ENCODE measurements around the gene SIRT4. TPM values are rescaled to one million over a fixed set of nuclear protein-coding genes. Genes with fewer than 3 reads are reported as not detected.
"Not testable (repeated sequence)": the region's sequence is repeated elsewhere in the genome, so short reads cannot be mapped to it uniquely, and the experiment has no call there.

SIRT4 gene
- 1 to 10 TPM; 1.6 to 6.0 (median 4.0) TPM for total RNA-seq
- polyA plus RNA-seq, result 1 to 10 TPM; 3.1 TPM
- total RNA-seq, result 1.6 reads per million, percentile 5 among the genes with 10 or more reads in this experiment

DNA sequence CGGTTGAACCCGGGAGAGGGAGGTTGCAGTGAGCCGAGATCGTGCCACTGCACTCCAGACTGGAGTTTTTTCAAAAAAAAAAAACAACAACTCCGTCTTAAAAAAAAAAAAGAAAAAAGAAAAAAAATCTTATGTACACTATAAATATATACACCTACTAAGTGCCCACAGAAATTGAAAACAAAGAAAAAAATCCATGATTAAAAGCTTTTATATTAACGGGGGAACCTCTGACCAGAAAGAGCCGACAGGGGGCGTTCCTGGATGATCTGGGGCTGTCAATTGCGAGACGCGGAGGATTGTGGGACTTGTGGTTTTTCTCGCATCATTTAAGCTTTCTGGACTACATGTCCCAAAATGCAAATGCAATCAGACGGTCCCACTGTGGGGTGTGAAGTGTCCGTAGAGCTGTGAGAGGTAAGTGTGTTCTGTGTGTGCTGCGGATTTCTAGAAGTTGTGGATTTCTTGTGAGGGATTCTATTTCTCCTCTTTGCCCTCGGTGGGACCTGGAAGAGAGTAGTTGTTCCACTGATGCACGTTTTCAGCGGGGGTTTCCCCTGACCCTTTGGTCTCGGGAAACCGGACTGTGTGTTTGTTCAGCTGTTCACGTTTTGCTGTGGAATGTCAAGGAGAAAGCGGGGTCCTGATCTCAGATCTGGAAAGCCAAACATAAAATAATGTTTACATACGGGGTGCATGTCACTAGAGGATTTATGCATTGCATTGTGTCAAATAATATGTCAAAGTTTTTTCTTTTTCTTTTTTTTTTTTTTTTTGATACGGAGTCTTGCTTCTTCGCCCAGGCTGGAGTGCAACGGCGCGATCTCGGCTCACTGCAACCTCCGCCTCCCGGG is at the start of gene SIRT4:
Gene SIRT4, plus strand, starts transcription at position 360 of the 854 bp plus-strand sequence. CDS start 1,241 bp downstream, outside the sequence.
- ChIA-PET CTCF (interaction anchor here (0.6 to 1.8 kb wide), 12 partner anchors 10 to 407 kb away, joined by 3 to 14 read pairs (median 3); partner anchors contain the start of genes PLA2G1B, RNU4-1, RNU4-2 and RPLP0), POLR2A (interaction anchor here (0.7 to 4.8 kb wide), 11 partner anchors 10 to 829 kb away, joined by 3 to 118 read pairs (median 4); partner anchors contain the start of genes RNU4-1, RNU4-2 and RPLP0)
- peaks cover 0 to 4% of the 10 kb centered on the region in 2 donors for H3K4me1 ChIP-seq (ENCODE audit: control insufficient read depth in 2 of 2, insufficient read depth in 2 of 2, low read length in 2 of 2)
- peak; percentile 65 to 90 (median 87) for DNase-seq
- Mint-ChIP-seq H3K27me3 (no peaks in the 10 kb centered on the region), H3K9me3 (no peaks in the 10 kb centered on the region), H3K4me1 (peaks cover 0 to 16% (median 10%) of the 10 kb centered on the region in 7 donors), H3K36me3 (no peaks in the 10 kb centered on the region), H3K27ac (peak within 1 kb of the TSS; percentile 69 to 96 (median 87)), H3K4me3 (peak within 1 kb of the TSS; percentile 87 to 100 (median 96))
- peak within 1 kb of the TSS; percentile 72 for H3K27ac ChIP-seq (ENCODE audit: low read depth, low read length)
- no peaks in the 10 kb centered on the region for H3K9me3 ChIP-seq (ENCODE audit: control insufficient read depth in 2 of 3, low read length in 3 of 3)
- intact Hi-C loops (cut with micrococcal nuclease), result loop anchor here (1.0 to 2.0 kb wide), 6 partner anchors 9 to 167 kb away; partner anchors contain the start of genes RNU4-1 (in 2 of the 2), PXN (in 1 of the 2), RPLP0 (in 1 of the 2) and SRSF9 (in 1 of the 2)
- H3K36me3 ChIP-seq (ENCODE audit: control insufficient read depth in 2 of 3, insufficient read depth in 3 of 3, low read length in 3 of 3), result no peaks in the 10 kb centered on the region
- H3K4me3 ChIP-seq (ENCODE audit: low read length), result peak within 1 kb of the TSS; percentile 98
- ATAC-seq, result peak; percentile 100
- no peaks in the 10 kb centered on the region for H3K27me3 ChIP-seq (ENCODE audit: control insufficient read depth in 2 of 2, insufficient read depth in 2 of 2, low read length in 2 of 2)

- peak; percentile 59 for ATAC-seq
- peak in 7 of 9 donors; percentile 66 to 85 (median 77) for DNase-seq
- Mint-ChIP-seq H3K36me3 (peaks cover 6 to 54% (median 12%) of the 10 kb centered on the region in 5 donors), H3K4me3 (peak overlapping the region; percentile 72 to 93 (median 80)), H3K27ac (peak overlapping the region; percentile 85 to 99 (median 95)), H3K4me1 (peaks cover 75 to 96% (median 88%) of the 10 kb centered on the region in 7 donors)
- CTCF ChIA-PET, result interaction anchor here (1.5 to 10.8 kb wide), 4 partner anchors 11 to 52 kb away, joined by 5 to 124 read pairs (median 56); partner anchors contain the start of genes PXN and RPLP0
- not testable (repeated sequence) for H3K27me3 ChIP-seq (ENCODE audit: control insufficient read depth in 2 of 2, insufficient read depth in 2 of 2, low read length in 2 of 2); H3K27me3 Mint-ChIP-seq; H3K36me3 ChIP-seq (ENCODE audit: control insufficient read depth in 2 of 3, insufficient read depth in 3 of 3, low read length in 3 of 3); H3K9me3 ChIP-seq (ENCODE audit: control insufficient read depth in 2 of 3, low read length in 3 of 3); H3K9me3 Mint-ChIP-seq
- Histone ChIP-seq H3K27ac (ENCODE audit: low read depth, low read length) (peak overlapping the region; percentile 82), H3K4me3 (ENCODE audit: low read length) (peak overlapping the region; percentile 59), H3K4me1 (ENCODE audit: control insufficient read depth in 2 of 2, insufficient read depth in 2 of 2, low read length in 2 of 2) (peaks cover 79 to 80% of the 10 kb centered on the region in 2 donors)
- POLR2A ChIA-PET, result interaction anchor here (0.6 to 15.4 kb wide), 9 partner anchors 9 to 252 kb away, joined by 6 to 235 read pairs (median 24); partner anchors contain the start of genes PXN, RNU4-1, RNU4-2 and RPLP0
- intact Hi-C loops (cut with micrococcal nuclease), result loop anchor here in 1 of 2 donors (5.0 kb wide), 1 partner anchor 266 kb away; the partner anchor contains the start of gene BICDL1
Measured at GRCh38 chr12:120253313-120253712, 48.8 kb upstream of the SIRT4 start.

- peaks cover 74 to 95% (median 85%) of the 10 kb centered on the region in 7 donors for H3K4me1 Mint-ChIP-seq
- POLR2A ChIA-PET, result interaction anchor here (1.2 to 15.4 kb wide), 7 partner anchors 8 to 54 kb away, joined by 3 to 235 read pairs (median 62); partner anchors contain the start of genes PXN, RNU4-1, RNU4-2 and RPLP0
- peaks cover 6 to 49% (median 12%) of the 10 kb centered on the region in 5 donors for H3K36me3 Mint-ChIP-seq
Measured at GRCh38 chr12:120254809-120255208, 47.3 kb upstream of the SIRT4 start.

GRCh38 chr12:120257041-120257821 is 44.9 kb upstream of the SIRT4 start:
- Mint-ChIP-seq H3K27ac (peak overlapping the region; percentile 72 to 97 (median 89)), H3K36me3 (peaks cover 6 to 41% (median 12%) of the 10 kb centered on the region in 5 donors), H3K27me3 (no peaks in the 10 kb centered on the region), H3K4me3 (peak overlapping the region; percentile 23 to 66 (median 46)), H3K9me3 (no peaks in the 10 kb centered on the region), H3K4me1 (peaks cover 77 to 98% (median 93%) of the 10 kb centered on the region in 7 donors)
- ATAC-seq (no peak), DNase-seq (peak in 1 of 9 donors; percentile 41)
- peaks cover 0 to 12% (median 0%) of the 10 kb centered on the region in 3 experiments for H3K36me3 ChIP-seq (ENCODE audit: control insufficient read depth in 2 of 3, insufficient read depth in 3 of 3, low read length in 3 of 3)
- POLR2A ChIA-PET, result interaction anchor here (0.6 to 15.4 kb wide), 10 partner anchors 8 to 58 kb away, joined by 3 to 205 read pairs (median 4); partner anchors contain the start of genes PXN, RNU4-1, RNU4-2 and RPLP0
- CTCF ChIA-PET, result interaction anchor here (0.9 to 11.2 kb wide), 5 partner anchors 8 to 28 kb away, joined by 4 to 286 read pairs (median 5); partner anchors contain the start of gene PXN
- peaks cover 79% of the 10 kb centered on the region in 2 donors for H3K4me1 ChIP-seq (ENCODE audit: control insufficient read depth in 2 of 2, insufficient read depth in 2 of 2, low read length in 2 of 2)
- H3K9me3 ChIP-seq (ENCODE audit: control insufficient read depth in 2 of 3, low read length in 3 of 3), result no peaks in the 10 kb centered on the region
- peak overlapping the region; percentile 56 for H3K27ac ChIP-seq (ENCODE audit: low read depth, low read length)
- intact Hi-C loops (cut with micrococcal nuclease), result no loop called here
- no peaks in the 10 kb centered on the region for H3K27me3 ChIP-seq (ENCODE audit: control insufficient read depth in 2 of 2, insufficient read depth in 2 of 2, low read length in 2 of 2)
- no peak overlapping the region for H3K4me3 ChIP-seq (ENCODE audit: low read length)

More at GRCh38 chr12:120254809-120255208, 47.3 kb upstream of the SIRT4 start:
- Histone ChIP-seq H3K27me3 (ENCODE audit: control insufficient read depth in 2 of 2, insufficient read depth in 2 of 2, low read length in 2 of 2) (no peaks in the 10 kb centered on the region), H3K36me3 (ENCODE audit: control insufficient read depth in 2 of 3, insufficient read depth in 3 of 3, low read length in 3 of 3) (peaks cover 0 to 9% (median 0%) of the 10 kb centered on the region in 3 experiments), H3K9me3 (ENCODE audit: control insufficient read depth in 2 of 3, low read length in 3 of 3) (no peaks in the 10 kb centered on the region), H3K4me1 (ENCODE audit: control insufficient read depth in 2 of 2, insufficient read depth in 2 of 2, low read length in 2 of 2) (peaks cover 77 to 78% of the 10 kb centered on the region in 2 donors), H3K4me3 (ENCODE audit: low read length) (no peak overlapping the region), H3K27ac (ENCODE audit: low read depth, low read length) (peak overlapping the region; percentile 82)
- H3K4me3 Mint-ChIP-seq, result peak overlapping the region; percentile 44 to 93 (median 70)
- H3K9me3 Mint-ChIP-seq, result peaks cover 0 to 3% (median 0%) of the 10 kb centered on the region in 11 donors
- intact Hi-C loops (cut with micrococcal nuclease), result loop anchor here in 1 of 2 donors (5.0 kb wide), 1 partner anchor 268 kb away; the partner anchor contains the start of gene BICDL1
- no peaks in the 10 kb centered on the region for H3K27me3 Mint-ChIP-seq
- peak in 1 of 9 donors; percentile 25 for DNase-seq
- CTCF ChIA-PET, result interaction anchor here (4.2 to 10.8 kb wide), 3 partner anchors 10 to 25 kb away, joined by 48 to 124 read pairs (median 65); partner anchors contain the start of gene PXN
- no peak for ATAC-seq
- peak overlapping the region; percentile 85 to 99 (median 95) for H3K27ac Mint-ChIP-seq

GRCh38 chr12:120258323-120258896 is 43.7 kb upstream of the SIRT4 start:
- no peak for ATAC-seq
- peaks cover 79 to 82% of the 10 kb centered on the region in 2 donors for H3K4me1 ChIP-seq (ENCODE audit: control insufficient read depth in 2 of 2, insufficient read depth in 2 of 2, low read length in 2 of 2)
- Mint-ChIP-seq H3K27ac (peak overlapping the region; percentile 76 to 97 (median 88)), H3K4me3 (peak overlapping the region; percentile 6 to 68 (median 52)), H3K9me3 (no peaks in the 10 kb centered on the region), H3K36me3 (peaks cover 6 to 43% (median 15%) of the 10 kb centered on the region in 5 donors), H3K4me1 (peaks cover 74 to 98% (median 93%) of the 10 kb centered on the region in 7 donors), H3K27me3 (no peaks in the 10 kb centered on the region)
- ChIA-PET CTCF (interaction anchor here (2.2 to 11.2 kb wide), 2 partner anchors 23 to 30 kb away, joined by 7 to 286 read pairs; no protein-coding TSS in a partner anchor), POLR2A (interaction anchor here (0.7 to 15.4 kb wide), 8 partner anchors 7 to 65 kb away, joined by 3 to 235 read pairs (median 39); partner anchors contain the start of genes RNU4-1 and RNU4-2)
- H3K36me3 ChIP-seq (ENCODE audit: control insufficient read depth in 2 of 3, insufficient read depth in 3 of 3, low read length in 3 of 3), result peaks cover 0 to 12% (median 0%) of the 10 kb centered on the region in 3 experiments
- intact Hi-C loops (cut with micrococcal nuclease), result no loop called here
- H3K9me3 ChIP-seq (ENCODE audit: control insufficient read depth in 2 of 3, low read length in 3 of 3), result no peaks in the 10 kb centered on the region
- DNase-seq, result no peak
- no peaks in the 10 kb centered on the region for H3K27me3 ChIP-seq (ENCODE audit: control insufficient read depth in 2 of 2, insufficient read depth in 2 of 2, low read length in 2 of 2)
- H3K27ac ChIP-seq (ENCODE audit: low read depth, low read length), result peak overlapping the region; percentile 56
- no peak overlapping the region for H3K4me3 ChIP-seq (ENCODE audit: low read length)

Measured in naive thymus-derived CD4-positive, alpha-beta T cell (primary cell).